Ramos (cell line): Measurements from ENCODE around the gene NR6A1.

Source experiments
- in situ Hi-C: fragments of 300-500 bp; cut with MboI; formaldehyde crosslinking; loops from one replicate; pipeline ENCODE4 v1.14.3; 2022; ENCODE audit warnings: low sequenced_read_pairs; ENCODE audit not compliant: unreplicated experiment

Gene NR6A1

DNA sequence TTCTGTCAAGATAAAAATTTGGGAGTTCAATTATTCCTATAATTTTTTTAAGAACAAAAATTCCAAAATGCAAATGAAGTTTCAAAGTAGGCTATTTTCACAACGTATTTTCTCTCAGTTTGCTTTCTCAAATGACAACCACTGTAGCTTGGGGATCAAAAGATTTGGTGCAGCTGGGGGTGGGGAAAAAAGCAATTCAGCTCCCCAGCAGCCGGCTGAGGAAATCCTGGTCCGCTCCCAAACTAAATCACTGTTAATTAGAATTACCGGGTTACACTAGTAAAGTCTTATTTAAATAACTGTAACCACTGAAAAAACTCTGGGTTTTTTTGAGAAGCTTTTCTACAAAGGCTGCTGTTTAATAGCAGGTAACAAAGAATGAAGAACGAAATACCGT, 5.7 kb downstream of the NR6A1 start:
- in situ Hi-C loops = no loop called here

DNA sequence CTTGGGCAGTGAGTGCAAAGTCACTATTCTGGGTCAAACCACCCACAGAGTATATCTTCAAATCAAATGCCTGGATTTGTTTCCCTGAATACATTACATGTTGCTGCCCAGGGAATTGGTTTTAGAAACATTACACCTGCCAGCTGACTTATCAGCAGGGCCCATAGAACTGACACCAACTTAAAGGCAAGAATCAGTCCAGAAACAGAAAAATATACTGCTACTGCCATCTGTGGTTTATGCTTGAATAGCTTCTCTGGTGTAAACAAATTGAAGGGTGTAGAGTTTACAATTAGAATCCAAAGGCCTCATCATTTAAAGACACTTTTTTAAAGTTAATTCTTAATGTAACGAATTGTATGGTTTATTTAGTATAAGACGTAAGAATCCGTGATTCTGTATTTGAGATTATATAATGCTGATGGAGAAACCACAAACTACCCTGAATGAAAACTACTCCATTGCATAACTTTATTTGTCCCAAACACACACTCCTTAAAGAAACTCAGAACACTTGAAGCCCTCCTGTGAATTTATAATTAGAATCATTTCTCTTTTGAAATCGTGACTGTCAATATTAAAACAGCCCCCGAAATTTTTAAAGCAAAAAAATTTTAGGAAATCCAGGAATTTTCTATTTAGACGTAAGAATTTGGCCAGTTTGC, 6.2 kb downstream of the NR6A1 start:
- in situ Hi-C loops = no loop called here

DNA sequence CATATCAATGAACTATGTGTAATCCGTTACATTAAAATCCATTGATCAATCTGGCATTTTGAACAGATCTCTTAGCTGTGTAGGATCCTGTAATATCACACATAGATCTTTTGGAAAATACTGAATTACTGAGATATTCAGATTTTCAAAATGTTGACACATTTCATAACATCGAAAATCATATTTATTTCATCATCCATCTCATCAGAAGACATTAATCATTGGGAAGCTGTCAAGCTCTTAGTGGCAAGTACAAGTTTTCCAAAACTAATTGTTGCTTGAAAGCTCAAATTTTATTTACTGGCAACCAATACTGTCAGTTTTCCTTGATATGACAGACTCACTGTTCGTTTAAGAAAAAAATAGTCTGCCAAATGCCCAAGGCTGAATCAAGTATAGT, 8.5 kb downstream of the NR6A1 start:
- in situ Hi-C loops = no loop called here

- in situ Hi-C loops = no loop called here
These were observed 9.4 kb downstream of the NR6A1 start for GRCh38 chr9:124761710-124762109.

DNA sequence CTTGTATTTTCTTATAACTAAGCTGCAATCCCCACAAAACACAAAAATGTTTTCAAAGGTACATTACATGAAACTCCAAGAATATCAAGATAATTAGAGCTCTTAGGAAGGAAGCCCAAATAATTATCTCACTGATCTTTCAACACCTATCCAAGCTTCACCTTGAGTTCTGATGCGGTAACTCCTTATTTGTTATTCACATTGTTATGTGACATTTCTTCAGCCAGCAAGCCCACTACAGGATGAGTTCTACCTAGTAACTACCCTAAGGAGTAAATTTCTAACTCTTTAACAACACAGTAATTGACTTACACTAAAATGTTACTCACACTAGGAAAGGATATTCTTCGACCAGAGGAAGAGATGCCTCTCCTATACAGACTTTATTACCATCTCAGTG, 9.9 kb downstream of the NR6A1 start:
- in situ Hi-C loops = no loop called here

- in situ Hi-C loops = no loop called here
These were observed 10.4 kb downstream of the NR6A1 start for GRCh38 chr9:124760719-124761118.

GRCh38 chr9:124759327-124759726, 11.8 kb downstream of the NR6A1 start:
- in situ Hi-C loops = no loop called here

- in situ Hi-C loops = no loop called here
These were observed 12.4 kb downstream of the NR6A1 start for GRCh38 chr9:124758691-124759090.

- in situ Hi-C loops = no loop called here
These were observed 13.1 kb downstream of the NR6A1 start for GRCh38 chr9:124758061-124758460.

DNA sequence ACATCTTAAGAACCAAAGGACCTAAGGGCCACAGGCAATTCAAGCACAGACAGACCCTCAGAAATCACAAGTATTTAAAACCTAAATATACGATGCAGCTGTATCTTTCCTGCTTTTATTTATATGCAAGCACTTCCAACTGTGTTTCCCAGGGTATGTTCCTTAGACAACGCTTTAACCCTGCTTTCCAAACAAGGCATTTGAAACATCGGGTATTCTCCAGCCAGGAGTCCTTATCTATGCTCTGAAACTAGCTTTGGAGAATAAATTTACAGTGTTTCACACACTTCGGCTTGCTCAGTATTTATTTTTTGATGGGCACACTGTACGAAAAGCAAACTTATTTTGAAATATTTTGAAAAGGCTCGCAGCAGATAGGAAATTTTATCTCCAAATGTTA, 13.5 kb downstream of the NR6A1 start:
- in situ Hi-C loops = no loop called here

- in situ Hi-C loops = no loop called here
These were observed 15.1 kb downstream of the NR6A1 start for GRCh38 chr9:124756011-124756410.

- in situ Hi-C loops = no loop called here
These were observed 16.1 kb downstream of the NR6A1 start for GRCh38 chr9:124755061-124755460.

DNA sequence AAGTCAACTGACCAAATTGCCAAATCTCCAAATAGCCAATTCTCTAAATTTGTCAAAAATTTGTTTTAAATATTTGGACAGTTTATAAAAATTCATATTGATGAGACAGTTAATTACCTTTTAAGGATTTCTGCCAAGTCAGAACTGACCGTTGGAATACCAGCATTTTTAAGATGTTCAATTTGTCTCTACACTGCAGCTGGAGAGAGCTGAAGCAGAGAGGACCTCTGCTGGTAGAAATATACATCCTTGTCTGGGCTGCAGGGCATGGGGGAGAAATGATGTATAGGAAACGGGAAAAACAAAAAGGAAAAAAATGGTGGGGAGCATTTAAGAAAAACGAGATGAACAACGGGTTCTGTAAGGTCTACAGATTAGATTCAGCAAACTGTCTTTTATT, 16.8 kb downstream of the NR6A1 start:
- in situ Hi-C loops = no loop called here

DNA sequence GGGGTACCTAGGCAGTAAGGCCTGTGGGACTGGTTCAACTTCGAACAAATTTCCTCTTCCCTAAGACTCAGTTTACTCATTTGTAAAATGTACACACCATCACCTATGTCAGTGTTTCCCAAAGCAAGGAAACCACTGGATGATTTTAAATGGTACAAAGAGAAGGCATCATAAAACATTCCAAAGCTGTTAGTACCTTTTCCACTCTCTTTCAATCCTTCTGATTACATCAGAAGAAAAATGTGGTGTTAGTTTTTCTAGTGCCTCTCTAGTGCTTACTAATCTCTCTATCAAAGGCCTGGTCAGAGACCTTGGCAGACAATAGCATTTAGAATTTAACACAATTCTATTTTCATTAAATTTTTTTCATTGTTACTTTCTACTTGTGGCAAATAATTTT, 18.1 kb downstream of the NR6A1 start:
- in situ Hi-C loops = no loop called here

- in situ Hi-C loops = no loop called here
These were observed 21.3 kb downstream of the NR6A1 start for GRCh38 chr9:124749781-124750180.

DNA sequence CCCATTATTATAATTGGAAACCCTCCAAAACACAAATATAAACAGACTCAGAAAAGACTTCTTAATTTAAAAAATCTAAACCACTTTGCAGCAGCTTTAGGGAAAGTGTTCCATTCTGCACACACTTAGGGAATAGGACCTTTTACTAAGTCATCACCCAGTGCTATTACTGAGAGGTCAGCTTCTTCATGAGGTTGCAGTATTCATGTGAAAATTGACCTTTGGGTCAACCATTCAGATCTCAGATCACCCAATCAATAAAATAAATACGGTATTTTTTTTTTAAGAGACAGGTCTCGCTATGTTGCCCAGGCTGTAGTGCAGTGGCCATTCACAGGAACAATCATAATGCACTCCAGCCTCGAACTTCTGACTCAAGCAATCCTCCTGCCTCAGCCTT, 21.8 kb downstream of the NR6A1 start:
- in situ Hi-C loops = no loop called here

GRCh38 chr9:124747065-124747464, 24.0 kb downstream of the NR6A1 start:
- in situ Hi-C loops = no loop called here

GRCh38 chr9:124743686-124744348, 27.3 kb downstream of the NR6A1 start:
- in situ Hi-C loops = no loop called here

GRCh38 chr9:124742940-124743339, 28.2 kb downstream of the NR6A1 start:
- in situ Hi-C loops = no loop called here

DNA sequence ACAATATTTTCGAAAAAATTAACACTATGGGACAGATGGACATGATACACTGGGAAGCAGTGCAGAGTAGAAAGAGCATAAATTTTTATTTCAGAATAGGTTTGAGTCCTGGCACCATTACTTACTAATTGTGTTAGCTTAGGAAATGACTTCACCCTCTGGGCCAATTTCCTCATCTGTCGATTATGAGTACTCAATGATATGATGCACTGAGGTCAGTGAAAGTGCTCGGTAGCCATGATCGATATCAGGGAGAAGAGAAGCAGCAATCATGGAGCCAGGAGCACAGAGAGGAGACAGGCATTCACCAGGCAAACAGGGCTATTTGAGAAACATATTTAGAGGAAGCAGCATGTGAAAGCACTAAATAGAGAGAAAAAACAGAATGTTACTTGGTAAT, 29.4 kb downstream of the NR6A1 start:
- in situ Hi-C loops = no loop called here

DNA sequence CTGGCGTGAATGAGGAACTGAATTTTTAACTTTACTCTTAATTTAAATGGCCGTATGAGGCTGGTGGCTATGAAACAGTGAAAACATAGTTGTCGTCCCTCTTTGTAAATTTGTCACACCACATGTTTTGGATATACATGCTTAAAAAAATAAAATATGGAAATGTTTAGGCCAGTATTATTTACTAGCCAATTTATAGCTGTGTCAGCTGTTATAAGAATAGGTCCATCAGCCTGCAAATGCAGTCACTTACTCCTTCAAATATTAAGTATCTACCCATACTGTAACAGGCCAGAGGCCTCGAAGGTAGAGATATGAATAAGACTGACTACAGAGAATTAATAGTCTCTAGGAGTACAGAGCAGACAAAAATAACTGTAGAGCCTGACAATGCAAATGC, 30.0 kb downstream of the NR6A1 start:
- in situ Hi-C loops = no loop called here

DNA sequence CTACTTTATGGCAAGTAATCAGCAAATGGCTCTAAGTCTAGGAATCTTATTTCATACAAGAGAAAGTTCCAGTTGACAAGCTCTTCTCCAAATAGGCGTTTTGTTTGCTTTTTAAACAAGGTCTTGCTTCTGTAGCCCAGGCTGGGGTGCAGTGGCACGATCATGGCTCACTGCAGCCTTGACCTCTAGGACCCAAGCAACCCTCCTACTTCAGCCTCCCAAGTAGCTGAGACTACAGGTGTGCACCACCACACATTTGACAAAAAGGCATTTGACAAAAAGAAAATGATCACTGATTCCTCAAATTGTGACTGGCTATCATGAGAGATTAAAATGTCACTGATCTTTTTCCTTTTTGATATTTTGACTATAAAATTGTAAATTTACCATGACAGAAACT, 31.8 kb downstream of the NR6A1 start:
- in situ Hi-C loops = no loop called here
